GM23338 (cell line): ENCODE results near the gene NFKB1.

Experiments used
- CREB1 ChIP-seq: fragments of 250-450 bp; sonication (Bioruptor Pico); IDR thresholded peaks from 2 replicates; pipeline ENCODE4 v1.5.0; 2020; ENCODE audit warnings: low read depth, mild to moderate bottlenecking, moderate library complexity
- CTCF ChIP-seq, 2 experiments: fragments of 200-600 bp in 1 of 2; sonication (generic) in 1 of 2; conservative IDR thresholded peaks; 2 replicates each; pipeline versions ENCODE4 v1.5.1 to v1.6.1; 2016 to 2017; ENCODE audit warnings: antibody characterized with exemption in 2 of 2, low read depth in 2 of 2, mild to moderate bottlenecking in 2 of 2, moderate library complexity in 1 of 2
- EZH2 ChIP-seq: fragments of 200-600 bp; sonication (generic); IDR thresholded peaks from one replicate; pipeline ENCODE4 v1.8.0; 2017; ENCODE audit warnings: antibody characterized with exemption, mild to moderate bottlenecking, low read depth; ENCODE audit not compliant: unreplicated experiment
- EZH2phosphoT487 ChIP-seq: fragments of 200-600 bp; sonication (generic); IDR thresholded peaks from one replicate; pipeline ENCODE4 v1.8.1; 2018; ENCODE audit warnings: antibody characterized with exemption; ENCODE audit not compliant: unreplicated experiment
- JUNB ChIP-seq: IDR thresholded peaks from one replicate; pipeline ENCODE4 v1.6.1; 2016; ENCODE audit warnings: antibody characterized with exemption; ENCODE audit not compliant: unreplicated experiment
- NANOG ChIP-seq: IDR thresholded peaks from 2 replicates; pipeline ENCODE4 v1.6.1; 2016; ENCODE audit warnings: antibody characterized with exemption, borderline replicate concordance
- POLR2AphosphoS5 ChIP-seq: IDR thresholded peaks from 2 replicates; pipeline ENCODE4 v1.6.1; 2016; ENCODE audit warnings: antibody characterized with exemption, low read depth
- REST ChIP-seq: IDR thresholded peaks from one replicate; pipeline ENCODE4 v1.6.1; 2018; ENCODE audit warnings: antibody characterized with exemption; ENCODE audit not compliant: unreplicated experiment
- STAT1 ChIP-seq: IDR thresholded peaks from one replicate; pipeline ENCODE4 v1.6.1; 2016; ENCODE audit warnings: antibody characterized with exemption; ENCODE audit not compliant: unreplicated experiment
- ZNF114 ChIP-seq: fragments of 250-450 bp; sonication (Bioruptor Pico); IDR thresholded peaks from 2 replicates; pipeline ENCODE4 v1.5.0; 2020; ENCODE audit warnings: mild to moderate bottlenecking, moderate library complexity
- ZNF331 ChIP-seq: fragments of 250-450 bp; sonication (Bioruptor Pico); IDR thresholded peaks from 2 replicates; pipeline ENCODE4 v1.5.0; 2020; ENCODE audit warnings: low read depth, mild to moderate bottlenecking, moderate library complexity
- ZNF462 ChIP-seq: fragments of 250-450 bp; sonication (Bioruptor Pico); IDR thresholded peaks from 2 replicates; pipeline ENCODE4 v1.5.0; 2020; ENCODE audit warnings: mild to moderate bottlenecking, moderate library complexity

GRCh38 chr4:102632241-102633065 lies 131.3 kb downstream of the NFKB1 start:
- TF ChIP-seq CTCF (conservative IDR thresholded peaks at IDR 0.05; ENCODE audit: low read depth in 2 of 2) (no peak), POLR2AphosphoS5 (no peak), EZH2 (no peak), JUNB (no peak), REST (no peak), ZNF331 (CRISPR knock-in tag) (no peak), EZH2phosphoT487 (no peak), ZNF114 (CRISPR knock-in tag) (no peak), ZNF462 (no peak), CREB1 (CRISPR knock-in tag) (no peak), STAT1 (no peak), NANOG (no peak)
